ENCODE measurements around the gene SEPSECS. TPM values are rescaled to one million over a fixed set of nuclear protein-coding genes. Genes with fewer than 3 reads are reported as not detected.

SEPSECS gene
- total and polyA plus RNA-seq, 2 donors (not counting 1 experiment from before 2014, with no cell fraction given) = 5.9 to 12.4 TPM

GRCh38 chr4:25129917-25130316 is 30.3 kb downstream of the SEPSECS start:
- H3K4me2 ChIP-seq (ENCODE audit: extremely low read depth, insufficient read depth, low read length) = no peak overlapping the region
- no peaks in the 10 kb centered on the region for H3K4me1 ChIP-seq (ENCODE audit: control insufficient read depth, extremely low read depth, insufficient read depth, low read length)
- no peaks in the 10 kb centered on the region for H3K36me3 ChIP-seq (ENCODE audit: control insufficient read depth, insufficient read depth, low read length)
- no peak overlapping the region for H3K27ac ChIP-seq (ENCODE audit: insufficient read depth, low read length)
- H4K20me1 ChIP-seq (ENCODE audit: control insufficient read depth, extremely low read depth, insufficient read depth, low read length) = no peaks in the 10 kb centered on the region
- peak in 1 of 2 donors; percentile 71 for DNase-seq (ENCODE audit: low read depth in 2 of 2)
- no peak overlapping the region for H2AFZ ChIP-seq (ENCODE audit: low read length)
- TF ChIP-seq EZH2 (IDR thresholded peaks at IDR 0.05; ENCODE audit: low read length, missing control alignments) = no peak
- TF ChIP-seq CTCF (conservative IDR thresholded peaks at IDR 0.05 in 1 of 2, IDR thresholded peaks at IDR 0.05 in 1 of 2; ENCODE audit: low read depth in 1 of 2, low read length in 2 of 2) = no peak
- no peak overlapping the region for H3K9ac ChIP-seq (ENCODE audit: insufficient read depth, low read length)
- H3K27me3 ChIP-seq (ENCODE audit: control insufficient read depth, insufficient read depth, low read length) = no peaks in the 10 kb centered on the region
- H3K9me3 ChIP-seq (ENCODE audit: control insufficient read depth, insufficient read depth, low read depth, low read length) = no peaks in the 10 kb centered on the region
- no peak overlapping the region for H3K4me3 ChIP-seq (replicated peaks in 1 of 4; ENCODE audit: control extremely low read depth in 1 of 4, insufficient read depth in 1 of 4, low read depth in 3 of 4, low read length in 4 of 4)
- no peaks in the 10 kb centered on the region for H3K79me2 ChIP-seq (ENCODE audit: control insufficient read depth, insufficient read depth, low read length)

DNA sequence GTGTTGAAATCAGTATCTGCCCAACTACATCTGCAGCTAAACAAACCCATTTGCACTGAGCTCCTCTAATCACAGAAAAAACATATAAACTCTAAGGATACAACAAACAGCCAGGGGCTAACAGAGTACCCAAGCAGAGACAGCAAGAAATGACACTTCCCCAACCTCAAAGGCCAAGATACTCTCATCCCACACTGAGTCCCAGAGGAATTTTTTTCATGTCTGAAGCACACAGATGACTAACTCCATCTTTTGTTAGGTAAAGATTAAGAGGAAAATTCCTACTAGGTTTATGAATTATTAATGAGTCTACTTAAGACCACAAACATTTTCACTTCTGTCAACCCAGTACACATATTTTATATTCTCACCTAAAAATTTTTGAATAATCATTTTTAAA is 31.6 kb downstream of the SEPSECS start:
- no peak for TF ChIP-seq CTCF (conservative IDR thresholded peaks at IDR 0.05 in 1 of 2, IDR thresholded peaks at IDR 0.05 in 1 of 2; ENCODE audit: low read depth in 1 of 2, low read length in 2 of 2)
- no peak for TF ChIP-seq EZH2 (IDR thresholded peaks at IDR 0.05; ENCODE audit: low read length, missing control alignments)
- Histone ChIP-seq H3K4me3 (replicated peaks in 1 of 4; ENCODE audit: control extremely low read depth in 1 of 4, insufficient read depth in 1 of 4, low read depth in 3 of 4, low read length in 4 of 4) (no peak overlapping the region), H3K27ac (ENCODE audit: insufficient read depth, low read length) (no peak overlapping the region), H3K4me1 (ENCODE audit: control insufficient read depth, extremely low read depth, insufficient read depth, low read length) (no peaks in the 10 kb centered on the region), H4K20me1 (ENCODE audit: control insufficient read depth, extremely low read depth, insufficient read depth, low read length) (no peaks in the 10 kb centered on the region), H3K9ac (ENCODE audit: insufficient read depth, low read length) (no peak overlapping the region), H3K79me2 (ENCODE audit: control insufficient read depth, insufficient read depth, low read length) (no peaks in the 10 kb centered on the region), H3K36me3 (ENCODE audit: control insufficient read depth, insufficient read depth, low read length) (no peaks in the 10 kb centered on the region), H3K9me3 (ENCODE audit: control insufficient read depth, insufficient read depth, low read depth, low read length) (no peaks in the 10 kb centered on the region), H3K27me3 (ENCODE audit: control insufficient read depth, insufficient read depth, low read length) (no peaks in the 10 kb centered on the region), H2AFZ (ENCODE audit: low read length) (no peak overlapping the region), H3K4me2 (ENCODE audit: extremely low read depth, insufficient read depth, low read length) (no peak overlapping the region)
- peak in 1 of 2 donors; percentile 70 for DNase-seq (ENCODE audit: low read depth in 2 of 2)

DNA sequence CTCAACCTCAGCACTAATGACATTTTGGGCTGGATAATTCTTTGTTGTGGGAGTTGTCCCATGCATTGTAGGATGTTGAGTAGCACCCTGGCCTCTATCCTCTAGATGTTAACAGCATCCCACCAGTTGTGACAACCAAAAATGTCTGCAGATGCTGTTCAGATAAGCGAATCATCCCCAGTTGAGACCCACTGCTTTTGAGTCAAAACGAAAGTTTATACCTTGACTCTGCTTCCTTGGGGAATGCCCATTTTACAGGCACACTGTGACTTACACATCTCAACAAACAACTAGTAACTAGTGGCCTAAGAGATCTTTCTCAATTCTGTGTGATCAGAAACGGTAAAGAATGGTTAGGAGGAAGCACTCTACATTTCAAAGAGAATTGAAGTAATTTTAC is 37.0 kb downstream of the SEPSECS start:
- Histone ChIP-seq H2AFZ (ENCODE audit: low read length) (no peak overlapping the region), H3K4me1 (ENCODE audit: control insufficient read depth, extremely low read depth, insufficient read depth, low read length) (no peaks in the 10 kb centered on the region), H3K79me2 (ENCODE audit: control insufficient read depth, insufficient read depth, low read length) (no peaks in the 10 kb centered on the region), H3K36me3 (ENCODE audit: control insufficient read depth, insufficient read depth, low read length) (no peaks in the 10 kb centered on the region), H3K9me3 (ENCODE audit: control insufficient read depth, insufficient read depth, low read depth, low read length) (no peaks in the 10 kb centered on the region), H3K4me3 (replicated peaks in 1 of 4; ENCODE audit: control extremely low read depth in 1 of 4, insufficient read depth in 1 of 4, low read depth in 3 of 4, low read length in 4 of 4) (no peak overlapping the region), H3K4me2 (ENCODE audit: extremely low read depth, insufficient read depth, low read length) (no peak overlapping the region), H4K20me1 (ENCODE audit: control insufficient read depth, extremely low read depth, insufficient read depth, low read length) (no peaks in the 10 kb centered on the region), H3K27ac (ENCODE audit: insufficient read depth, low read length) (no peak overlapping the region), H3K9ac (ENCODE audit: insufficient read depth, low read length) (no peak overlapping the region), H3K27me3 (ENCODE audit: control insufficient read depth, insufficient read depth, low read length) (no peaks in the 10 kb centered on the region)
- no peak for DNase-seq (ENCODE audit: low read depth in 2 of 2)
- TF ChIP-seq CTCF (conservative IDR thresholded peaks at IDR 0.05 in 1 of 2, IDR thresholded peaks at IDR 0.05 in 1 of 2; ENCODE audit: low read depth in 1 of 2, low read length in 2 of 2) (no peak), EZH2 (IDR thresholded peaks at IDR 0.05; ENCODE audit: low read length, missing control alignments) (no peak)

Data from fibroblast of lung (primary cell).